Upper lobe of left lung (tissue), 6 donors: ENCODE measurements around the gene PMIS2. TPM values are rescaled to one million over a fixed set of nuclear protein-coding genes. Genes with fewer than 3 reads are reported as not detected.

Experiments
- ATAC-seq, 2 donors: fragments of 200-7000 bp; cut with Tn5 transposase; one replicate each; pipeline ENCODE4 v1.9.1; 2022; ENCODE audit warnings: mild to moderate bottlenecking in 2 of 2, moderate library complexity in 2 of 2; ENCODE audit not compliant: low FRiP score in 2 of 2
- DNase-seq, 2 donors: peaks; one replicate each; pipeline ENCODE4 v3.0.0-alpha.2; 2019 to 2020
- H3K27ac ChIP-seq, 4 donors: fragments of 200-600 bp; sonication (generic); one replicate each; pipeline ENCODE4 v1.5.1; 2016 to 2019
- H3K27me3 ChIP-seq, 4 donors: fragments of 200-600 bp; sonication (generic); one replicate each; pipeline ENCODE4 v1.5.1; 2017 to 2019
- H3K36me3 ChIP-seq, 4 donors: fragments of 200-600 bp; sonication (generic); one replicate each; pipeline ENCODE4 v1.5.1; 2016 to 2019
- H3K4me1 ChIP-seq, 4 donors: fragments of 200-600 bp; sonication (generic); one replicate each; pipeline ENCODE4 v1.5.1; 2018 to 2019
- H3K4me3 ChIP-seq, 4 donors: fragments of 200-600 bp; sonication (generic); one replicate each; pipeline ENCODE4 v1.5.1; 2017 to 2019; ENCODE audit warnings: mild to moderate bottlenecking in 2 of 4, moderate library complexity in 1 of 4
- H3K9me3 ChIP-seq, 4 donors: fragments of 200-600 bp; sonication (generic); one replicate each; pipeline ENCODE4 v1.5.1; 2018 to 2019
- EP300 ChIP-seq, 4 donors: sonication (generic); formaldehyde crosslinking; IDR thresholded peaks; one replicate each; pipeline ENCODE4 v1.5.1; 2017; ENCODE audit warnings: antibody characterized with exemption in 4 of 4, control low read depth in 2 of 4
- POLR2A ChIP-seq, 4 donors: fragments of 450-650 bp; IDR thresholded peaks; one replicate each; pipeline ENCODE4 v1.5.1; 2016 to 2017; ENCODE audit warnings: antibody characterized with exemption in 4 of 4, mild to moderate bottlenecking in 2 of 4
- POLR2AphosphoS5 ChIP-seq, 2 donors: sonication (generic); formaldehyde crosslinking; IDR thresholded peaks; one replicate each; pipeline ENCODE4 v1.5.1; 2017; ENCODE audit warnings: antibody characterized with exemption in 2 of 2
- WGBS, 2 donors: methylation state at CpG; one replicate each; pipeline ENCODE4 v1.1.5; 2017 to 2018; 5-methylcytosine and 5-hydroxymethylcytosine counted together
- total RNA-seq, 6 donors: library from RNA; depleted of rRNA in 4 of 6; stranded (reverse); fragments of >200 nt in 4 of 6; gene quantifications; one replicate each; pipeline versions ENCODE4 v1.1.0 to v1.2.1, GENCODE V29; 2016 to 2021
- TF ChIP-seq, protein P1 (sequence below), 6 experiments: fragments of 450-650 bp in 4 of 6; fragments of 200-600 bp in 2 of 6; sonication (generic) in 2 of 6; IDR thresholded peaks; one replicate each; pipeline ENCODE4 v1.5.1; 2016 to 2019; ENCODE audit warnings: antibody characterized with exemption in 6 of 6
- donor health status: DM: no; HTN: no; CAD: no; lungs with moderate emphysema.
- donor health status: DM: no; HTN: yes; CAD: no; lungs with severe emphysema.

The PMIS2 gene
- total RNA-seq: not detected

DNA sequence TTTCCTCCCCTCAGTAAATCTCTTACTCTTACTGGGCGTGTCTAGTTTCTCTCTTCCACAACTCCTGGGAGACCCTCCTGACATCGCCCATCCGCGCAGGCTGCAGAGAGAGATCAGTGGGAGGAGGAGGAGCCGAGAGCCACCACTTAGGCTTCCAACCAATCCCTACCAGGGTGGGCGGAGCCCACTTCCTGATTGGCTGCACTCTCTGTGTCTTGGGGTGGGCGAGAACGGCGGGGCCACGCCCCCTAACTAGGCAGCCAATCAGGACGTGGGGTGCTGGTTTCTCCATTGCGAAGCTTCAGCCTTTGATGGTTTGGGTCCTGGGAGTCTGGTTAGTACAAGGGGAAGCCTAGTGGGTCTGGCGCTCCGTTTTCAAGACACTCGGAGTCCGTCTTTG, at the start of gene PMIS2:
Gene PMIS2 (plus strand): TSS at position 326 of the 400 bp plus-strand sequence. CDS start 87 bp downstream, outside the sequence.
- Histone ChIP-seq H3K9me3 (no peaks in the 10 kb centered on the region), H3K27me3 (no peaks in the 10 kb centered on the region), H3K4me1 (no peaks in the 10 kb centered on the region), H3K4me3 (no peak within 1 kb of the TSS), H3K36me3 (no peaks in the 10 kb centered on the region), H3K27ac (no peak within 1 kb of the TSS)
- DNase-seq: no peak
- ATAC-seq: no peak
- no peak for TF ChIP-seq POLR2A (IDR thresholded peaks at IDR 0.05)
- no peak for TF ChIP-seq POLR2AphosphoS5 (IDR thresholded peaks at IDR 0.05)
- TF ChIP-seq, protein P1, sequence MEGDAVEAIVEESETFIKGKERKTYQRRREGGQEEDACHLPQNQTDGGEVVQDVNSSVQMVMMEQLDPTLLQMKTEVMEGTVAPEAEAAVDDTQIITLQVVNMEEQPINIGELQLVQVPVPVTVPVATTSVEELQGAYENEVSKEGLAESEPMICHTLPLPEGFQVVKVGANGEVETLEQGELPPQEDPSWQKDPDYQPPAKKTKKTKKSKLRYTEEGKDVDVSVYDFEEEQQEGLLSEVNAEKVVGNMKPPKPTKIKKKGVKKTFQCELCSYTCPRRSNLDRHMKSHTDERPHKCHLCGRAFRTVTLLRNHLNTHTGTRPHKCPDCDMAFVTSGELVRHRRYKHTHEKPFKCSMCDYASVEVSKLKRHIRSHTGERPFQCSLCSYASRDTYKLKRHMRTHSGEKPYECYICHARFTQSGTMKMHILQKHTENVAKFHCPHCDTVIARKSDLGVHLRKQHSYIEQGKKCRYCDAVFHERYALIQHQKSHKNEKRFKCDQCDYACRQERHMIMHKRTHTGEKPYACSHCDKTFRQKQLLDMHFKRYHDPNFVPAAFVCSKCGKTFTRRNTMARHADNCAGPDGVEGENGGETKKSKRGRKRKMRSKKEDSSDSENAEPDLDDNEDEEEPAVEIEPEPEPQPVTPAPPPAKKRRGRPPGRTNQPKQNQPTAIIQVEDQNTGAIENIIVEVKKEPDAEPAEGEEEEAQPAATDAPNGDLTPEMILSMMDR (IDR thresholded peaks at IDR 0.05): no peak
- TF ChIP-seq EP300 (IDR thresholded peaks at IDR 0.05): no peak
- 33 to 34% methylated on average over 9 to 16 of the region's 16 CpGs for WGBS, 2 donors

DNA sequence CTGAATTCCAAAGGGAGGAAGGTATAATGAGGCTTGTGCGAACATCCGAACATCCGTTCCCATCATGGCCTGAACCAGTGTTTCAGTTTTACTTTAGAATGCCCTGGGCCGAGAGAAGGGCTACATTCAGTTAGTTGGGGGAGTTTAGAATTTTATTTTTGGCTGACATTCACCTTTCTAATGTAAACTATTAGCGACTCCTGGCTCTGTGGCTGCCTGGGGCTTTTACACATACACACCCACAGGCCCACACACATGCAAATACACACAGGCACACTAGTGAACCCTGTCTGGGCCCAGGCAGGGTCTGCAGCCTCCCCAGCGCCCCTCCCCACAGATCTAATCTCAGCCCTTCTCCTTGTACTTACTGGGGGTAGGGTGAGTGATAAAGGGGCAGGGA, 46.7 kb upstream of the PMIS2 start:
- ATAC-seq (no peak), DNase-seq (no peak)
- TF ChIP-seq POLR2A (IDR thresholded peaks at IDR 0.05): no peak
- TF ChIP-seq EP300 (IDR thresholded peaks at IDR 0.05): no peak
- WGBS, 2 donors: 76 to 79% methylated on average over 6 of the region's 6 CpGs
- Histone ChIP-seq H3K36me3 (no peaks in the 10 kb centered on the region), H3K9me3 (no peaks in the 10 kb centered on the region), H3K27me3 (peaks cover 0 to under 1% (median under 1%) of the 10 kb centered on the region in 4 donors), H3K4me1 (peaks cover under 1 to 5% (median 2%) of the 10 kb centered on the region in 4 donors), H3K4me3 (no peak overlapping the region), H3K27ac (no peak overlapping the region)

DNA sequence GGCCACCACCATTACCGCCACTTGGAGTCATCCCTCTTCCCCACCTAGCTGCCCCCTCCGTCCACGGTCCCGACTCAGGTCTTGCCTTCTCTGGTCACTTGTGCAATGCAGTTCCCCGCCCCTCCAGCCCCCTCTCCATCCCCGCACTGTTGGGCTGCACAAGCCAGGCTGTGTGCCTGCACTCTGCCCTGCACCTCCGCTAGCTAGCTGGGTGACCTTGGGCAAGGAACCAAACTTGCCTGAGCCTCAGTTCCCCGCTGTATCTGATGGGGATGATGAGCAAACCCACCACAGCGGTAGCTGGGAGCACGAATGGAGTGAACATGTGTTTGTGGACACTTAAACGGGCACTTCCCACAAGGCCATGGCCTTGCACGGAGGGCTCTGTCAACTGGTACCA, 46.1 kb upstream of the PMIS2 start:
- no peaks in the 10 kb centered on the region for H3K36me3 ChIP-seq
- no peak overlapping the region for H3K27ac ChIP-seq
- DNase-seq (no peak), ATAC-seq (no peak)
- H3K4me1 ChIP-seq: peaks cover 6 to 9% (median 7%) of the 10 kb centered on the region in 4 donors
- TF ChIP-seq POLR2AphosphoS5 (IDR thresholded peaks at IDR 0.05) (no peak), EP300 (IDR thresholded peaks at IDR 0.05) (no peak), POLR2A (IDR thresholded peaks at IDR 0.05) (no peak)
- TF ChIP-seq, protein P1 (IDR thresholded peaks at IDR 0.05): no peak
- 93 to 95% methylated on average over 7 to 12 of the region's 12 CpGs for WGBS, 2 donors
- no peaks in the 10 kb centered on the region for H3K9me3 ChIP-seq
- no peak overlapping the region for H3K4me3 ChIP-seq
- no peaks in the 10 kb centered on the region for H3K27me3 ChIP-seq

DNA sequence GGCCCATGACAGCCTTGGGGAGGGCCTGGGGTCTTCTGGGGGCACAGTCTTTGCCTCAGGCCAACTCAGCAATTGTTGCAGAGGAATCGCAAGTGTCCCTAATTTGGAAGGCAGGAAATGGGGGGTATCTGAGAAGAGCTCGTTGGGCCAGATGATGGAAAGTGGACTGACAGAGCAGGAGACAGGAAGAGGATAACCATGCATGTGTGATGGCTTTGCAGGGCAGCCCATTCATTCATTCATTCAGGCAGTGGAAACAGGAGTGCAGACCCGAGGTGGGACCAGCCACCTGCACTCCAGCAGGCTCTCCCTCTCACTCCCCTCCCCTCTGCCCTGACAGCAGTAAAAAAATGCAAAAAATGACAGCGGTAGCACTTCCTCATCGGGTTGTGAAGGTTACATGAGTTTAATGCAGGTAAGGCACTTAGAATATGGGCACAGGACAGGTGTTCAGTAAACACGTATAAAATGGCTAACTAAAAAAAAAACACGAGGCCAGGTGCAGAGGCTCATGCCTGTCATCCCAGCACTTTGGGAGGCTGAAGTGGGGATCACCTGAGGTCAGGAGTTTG, 45.5 kb upstream of the PMIS2 start:
- TF ChIP-seq POLR2AphosphoS5 (IDR thresholded peaks at IDR 0.05) (no peak), POLR2A (IDR thresholded peaks at IDR 0.05) (no peak), EP300 (IDR thresholded peaks at IDR 0.05) (no peak)
- TF ChIP-seq, protein P1 (IDR thresholded peaks at IDR 0.05): no peak

DNA sequence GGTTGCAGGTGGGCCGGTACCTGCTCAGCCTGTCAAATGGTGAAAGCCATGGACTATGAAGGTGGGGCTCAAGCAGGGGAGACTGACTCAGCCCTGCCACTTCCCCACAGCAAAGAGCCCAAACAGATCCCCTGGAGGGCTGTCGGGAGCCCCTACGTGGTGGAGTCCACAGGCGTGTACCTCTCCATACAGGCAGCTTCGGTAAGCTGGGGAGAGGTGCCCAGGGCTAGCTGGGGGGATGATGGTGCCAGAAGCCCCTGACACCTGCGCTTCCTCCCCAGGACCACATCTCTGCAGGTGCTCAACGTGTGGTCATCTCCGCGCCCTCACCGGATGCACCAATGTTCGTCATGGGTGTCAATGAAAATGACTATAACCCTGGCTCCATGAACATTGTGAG, 43.8 kb upstream of the PMIS2 start:
- ATAC-seq (no peak), DNase-seq (no peak)
- H3K4me1 ChIP-seq: peaks cover 18 to 26% (median 20%) of the 10 kb centered on the region in 4 donors
- TF ChIP-seq, protein P1 (IDR thresholded peaks at IDR 0.05): no peak
- no peak for TF ChIP-seq POLR2A (IDR thresholded peaks at IDR 0.05)
- no peaks in the 10 kb centered on the region for H3K27me3 ChIP-seq
- 97 to 98% methylated on average over 11 of the region's 11 CpGs for WGBS, 2 donors
- no peak overlapping the region for H3K27ac ChIP-seq
- no peaks in the 10 kb centered on the region for H3K9me3 ChIP-seq
- H3K4me3 ChIP-seq: no peak overlapping the region
- peaks cover 0 to 5% (median 0%) of the 10 kb centered on the region in 4 donors for H3K36me3 ChIP-seq

More for the DNA sequence above, 45.5 kb upstream of the PMIS2 start:
- H3K27ac ChIP-seq: no peak overlapping the region
- no peak for ATAC-seq
- WGBS, 2 donors: 77 to 78% methylated on average over 6 to 7 of the region's 7 CpGs
- H3K9me3 ChIP-seq: no peaks in the 10 kb centered on the region
- no peak for DNase-seq
- H3K4me3 ChIP-seq: no peak overlapping the region
- H3K4me1 ChIP-seq: peaks cover 6 to 10% (median 7%) of the 10 kb centered on the region in 4 donors
- H3K36me3 ChIP-seq: no peaks in the 10 kb centered on the region
- H3K27me3 ChIP-seq: no peaks in the 10 kb centered on the region
